ENCODE data around the gene CD82. TPM values are rescaled to one million over a fixed set of nuclear protein-coding genes. Genes with fewer than 3 reads are reported as not detected.
"Not testable (repeated sequence)": the region's sequence is repeated elsewhere in the genome, so short reads cannot be mapped to it uniquely, and the experiment has no call there.

Gene CD82
- total and polyA plus RNA-seq, 4 donors: 21.6 to 54.4 (median 40.2) TPM

DNA sequence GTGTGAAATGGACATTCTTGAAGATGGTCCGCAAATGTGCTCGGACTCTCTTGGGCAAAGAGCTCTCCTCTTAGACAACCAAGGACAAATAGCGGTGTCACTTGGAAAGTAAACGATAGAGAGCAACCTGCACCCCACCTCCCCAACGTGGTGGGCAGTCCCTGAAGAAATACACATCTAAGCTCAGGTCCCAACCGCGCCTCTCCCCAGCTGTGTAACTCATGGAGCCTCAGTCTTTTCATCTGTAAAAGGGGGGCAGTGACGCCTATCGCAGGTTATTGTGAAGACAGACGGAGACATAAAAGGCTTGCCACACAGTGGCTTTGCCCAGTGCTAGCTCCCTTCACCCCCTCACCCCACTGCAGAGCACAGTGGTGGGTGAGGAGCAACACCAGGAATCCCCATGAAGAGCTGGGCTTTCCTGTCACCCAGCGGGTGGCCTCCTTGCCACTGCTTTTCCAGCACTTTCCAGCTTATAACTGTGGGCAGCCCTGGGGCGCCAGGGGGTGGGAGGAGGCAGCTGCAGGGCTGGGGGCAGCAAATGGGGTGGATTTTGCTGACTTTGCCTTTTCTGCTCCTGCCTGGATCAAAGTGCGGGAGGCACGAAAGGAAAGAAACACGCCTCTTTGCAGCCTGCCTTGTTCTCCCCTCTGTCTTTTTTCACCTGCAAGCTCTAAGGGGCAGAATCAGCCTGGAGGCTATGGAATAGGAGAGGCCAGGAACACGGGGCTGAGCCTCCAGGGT lies 87.6 kb downstream of the CD82 start:
- Histone ChIP-seq H3K9me3 (ENCODE audit: control insufficient read depth, insufficient read depth, low read length) (no peaks in the 10 kb centered on the region), H3K4me3 (ENCODE audit: low read depth, low read length) (no peak overlapping the region), H3K4me1 (ENCODE audit: control insufficient read depth, insufficient read depth, low read length) (no peaks in the 10 kb centered on the region), H3K27me3 (ENCODE audit: control insufficient read depth, insufficient read depth, low read length) (no peaks in the 10 kb centered on the region), H3K27ac (ENCODE audit: low read depth, low read length) (no peak overlapping the region), H3K36me3 (ENCODE audit: control insufficient read depth, insufficient read depth, low read length) (no peaks in the 10 kb centered on the region)
- whole genome bisulfite sequencing (ENCODE audit: insufficient coverage): 80% methylated on average over 9 of the region's 16 CpGs
- DNase-seq (ENCODE audit: low read depth in 4 of 6, low spot score in 6 of 6): no peak

DNA sequence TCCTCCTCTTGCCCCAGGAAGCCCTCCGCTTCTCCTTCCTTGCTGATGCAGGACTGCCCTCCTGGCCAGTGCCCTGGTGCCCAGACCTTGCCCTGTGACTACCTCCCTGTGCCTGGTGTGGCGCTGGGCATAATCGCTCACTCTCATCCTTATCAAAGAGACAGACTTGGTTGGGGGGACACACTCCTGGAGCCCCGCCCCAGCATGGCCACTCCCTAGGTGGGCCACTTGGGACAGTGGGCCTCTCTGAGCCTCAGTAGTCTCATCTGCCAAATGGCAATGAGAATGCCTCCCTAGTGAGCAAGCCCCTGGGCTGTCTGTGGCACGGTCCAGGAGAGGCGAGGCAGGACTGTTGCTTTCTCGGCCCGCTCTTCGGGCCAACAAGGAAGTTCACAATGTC lies 88.6 kb downstream of the CD82 start:
- 99% methylated on average over 5 of the region's 9 CpGs for WGBS (ENCODE audit: insufficient coverage)
- Histone ChIP-seq H3K9me3 (ENCODE audit: control insufficient read depth, insufficient read depth, low read length) (no peaks in the 10 kb centered on the region), H3K27ac (ENCODE audit: low read depth, low read length) (no peak overlapping the region), H3K27me3 (ENCODE audit: control insufficient read depth, insufficient read depth, low read length) (no peaks in the 10 kb centered on the region), H3K4me3 (ENCODE audit: low read depth, low read length) (no peak overlapping the region), H3K36me3 (ENCODE audit: control insufficient read depth, insufficient read depth, low read length) (no peaks in the 10 kb centered on the region), H3K4me1 (ENCODE audit: control insufficient read depth, insufficient read depth, low read length) (no peaks in the 10 kb centered on the region)
- DNase-seq (ENCODE audit: low read depth in 4 of 6, low spot score in 6 of 6): no peak

DNA sequence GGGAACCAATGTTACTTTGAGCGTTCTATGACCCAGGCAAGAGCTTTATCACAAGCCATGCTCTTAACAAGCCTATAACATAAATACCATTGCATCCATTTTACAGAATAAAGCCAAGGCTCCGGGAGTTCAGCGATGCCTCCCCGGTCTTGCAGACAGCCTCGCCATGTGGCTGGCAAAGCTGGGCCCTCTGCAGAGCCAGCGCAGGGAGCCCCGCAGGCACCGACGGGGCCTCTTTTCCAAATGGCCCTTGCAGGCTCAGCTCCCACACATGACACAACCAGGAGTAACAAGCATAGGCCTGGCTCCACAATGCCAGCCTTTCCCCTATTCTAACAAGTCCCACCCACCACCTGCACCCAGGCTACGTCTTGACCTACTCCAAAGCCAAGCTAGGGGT lies 89.1 kb downstream of the CD82 start:
- H3K4me1 ChIP-seq (ENCODE audit: control insufficient read depth, insufficient read depth, low read length): peaks cover under 1% of the 10 kb centered on the region
- no peak overlapping the region for H3K27ac ChIP-seq (ENCODE audit: low read depth, low read length)
- no peak overlapping the region for H3K4me3 ChIP-seq (ENCODE audit: low read depth, low read length)
- no peak for DNase-seq (ENCODE audit: low read depth in 4 of 6, low spot score in 6 of 6)
- 89% methylated on average over 9 of the region's 10 CpGs for WGBS (ENCODE audit: insufficient coverage)
- no peaks in the 10 kb centered on the region for H3K9me3 ChIP-seq (ENCODE audit: control insufficient read depth, insufficient read depth, low read length)
- H3K36me3 ChIP-seq (ENCODE audit: control insufficient read depth, insufficient read depth, low read length): no peaks in the 10 kb centered on the region
- H3K27me3 ChIP-seq (ENCODE audit: control insufficient read depth, insufficient read depth, low read length): no peaks in the 10 kb centered on the region

DNA sequence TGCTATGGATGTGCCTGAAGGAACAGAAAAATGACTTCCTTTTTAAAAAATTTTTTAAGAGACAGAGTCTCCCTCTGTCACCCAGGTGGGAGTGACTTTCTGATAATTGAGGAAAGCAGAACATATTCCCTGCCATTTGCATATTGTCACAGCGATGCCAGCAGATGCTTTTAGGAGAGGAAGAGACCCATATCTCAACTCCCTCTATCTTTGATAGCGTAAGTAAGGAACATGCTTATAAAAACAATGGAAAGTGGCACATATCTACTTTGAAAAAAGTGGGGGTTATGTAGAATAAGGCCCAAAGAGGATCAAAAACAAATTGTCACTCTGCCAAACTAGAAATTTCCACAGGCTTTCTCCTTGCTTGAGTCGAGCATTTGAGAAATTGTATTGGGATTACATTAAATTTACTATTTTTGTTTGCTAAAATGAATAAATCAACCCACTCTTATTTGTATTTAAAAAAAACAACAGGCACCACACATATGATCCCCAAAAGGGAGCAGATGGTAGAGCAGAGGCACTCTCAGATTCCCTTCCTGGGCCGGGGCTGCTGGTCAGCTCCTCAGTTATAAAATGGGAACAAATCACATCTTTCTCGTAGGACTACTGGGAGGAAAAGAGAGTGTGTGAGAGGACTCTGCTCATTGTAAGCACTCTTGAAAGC lies 92.5 kb downstream of the CD82 start:
- no CpG with 5 or more reads among the region's 5 CpGs for WGBS (ENCODE audit: insufficient coverage)
- H3K4me1 ChIP-seq (ENCODE audit: control insufficient read depth, insufficient read depth, low read length): peaks cover 19% of the 10 kb centered on the region
- H3K27me3 ChIP-seq (ENCODE audit: control insufficient read depth, insufficient read depth, low read length): no peaks in the 10 kb centered on the region
- no peak overlapping the region for H3K4me3 ChIP-seq (ENCODE audit: low read depth, low read length)
- H3K36me3 ChIP-seq (ENCODE audit: control insufficient read depth, insufficient read depth, low read length): no peaks in the 10 kb centered on the region
- DNase-seq (ENCODE audit: low read depth in 4 of 6, low spot score in 6 of 6): peak in 2 of 6 donors; percentile 3 to 52
- no peaks in the 10 kb centered on the region for H3K9me3 ChIP-seq (ENCODE audit: control insufficient read depth, insufficient read depth, low read length)
- no peak overlapping the region for H3K27ac ChIP-seq (ENCODE audit: low read depth, low read length)

DNA sequence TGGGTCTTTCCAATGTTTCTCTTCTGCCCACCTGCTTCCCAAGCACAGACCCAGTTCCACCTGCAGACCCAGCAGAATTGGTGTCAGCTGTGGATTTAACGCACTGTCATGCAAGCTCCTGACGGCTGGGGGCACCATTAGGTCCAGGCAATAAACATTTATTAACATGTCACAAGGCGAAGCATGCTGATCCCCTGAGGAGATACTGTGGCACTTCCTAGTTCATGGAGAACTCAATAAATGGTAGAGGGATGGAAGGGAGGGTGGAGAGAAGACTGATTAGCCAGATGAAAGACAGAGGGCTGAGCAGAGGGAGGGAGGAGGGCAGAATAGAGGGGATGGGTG lies 93.0 kb downstream of the CD82 start:
- no peak overlapping the region for H3K27ac ChIP-seq (ENCODE audit: low read depth, low read length)
- WGBS (ENCODE audit: insufficient coverage): 25% methylated on average over 3 of the region's 3 CpGs
- no peaks in the 10 kb centered on the region for H3K36me3 ChIP-seq (ENCODE audit: control insufficient read depth, insufficient read depth, low read length)
- peak in 2 of 6 donors; percentile 16 to 36 for DNase-seq (ENCODE audit: low read depth in 4 of 6, low spot score in 6 of 6)
- no peaks in the 10 kb centered on the region for H3K27me3 ChIP-seq (ENCODE audit: control insufficient read depth, insufficient read depth, low read length)
- no peaks in the 10 kb centered on the region for H3K9me3 ChIP-seq (ENCODE audit: control insufficient read depth, insufficient read depth, low read length)
- H3K4me3 ChIP-seq (ENCODE audit: low read depth, low read length): no peak overlapping the region
- peaks cover 19% of the 10 kb centered on the region for H3K4me1 ChIP-seq (ENCODE audit: control insufficient read depth, insufficient read depth, low read length)

DNA sequence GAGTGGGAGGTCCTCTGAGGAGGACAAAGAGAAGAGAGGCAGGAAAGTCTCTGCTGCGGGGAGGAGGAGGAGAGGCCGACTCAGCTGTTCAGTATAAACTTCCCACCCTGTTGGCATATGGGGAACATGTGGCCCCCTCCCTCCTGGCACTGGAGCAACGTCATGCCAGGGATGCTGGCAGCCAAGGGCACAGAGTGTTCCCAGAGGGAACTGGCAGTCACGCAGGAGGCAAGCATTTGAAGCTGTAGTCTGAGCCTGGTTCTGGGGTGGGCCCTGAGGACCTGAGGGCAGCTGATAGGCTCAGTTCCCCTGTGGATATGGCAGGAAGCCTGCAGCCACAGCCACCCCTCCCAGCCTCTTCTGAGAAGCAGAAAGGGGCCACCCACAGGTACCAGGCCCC lies 94.2 kb downstream of the CD82 start:
- peak in 1 of 6 donors; percentile 84 for DNase-seq (ENCODE audit: low read depth in 4 of 6, low spot score in 6 of 6)
- Histone ChIP-seq H3K9me3 (ENCODE audit: control insufficient read depth, insufficient read depth, low read length) (no peaks in the 10 kb centered on the region), H3K4me1 (ENCODE audit: control insufficient read depth, insufficient read depth, low read length) (peaks cover 19% of the 10 kb centered on the region), H3K27ac (ENCODE audit: low read depth, low read length) (no peak overlapping the region), H3K4me3 (ENCODE audit: low read depth, low read length) (no peak overlapping the region), H3K27me3 (ENCODE audit: control insufficient read depth, insufficient read depth, low read length) (no peaks in the 10 kb centered on the region), H3K36me3 (ENCODE audit: control insufficient read depth, insufficient read depth, low read length) (no peaks in the 10 kb centered on the region)
- WGBS (ENCODE audit: insufficient coverage): 0% methylated on average over 1 of the region's 4 CpGs

DNA sequence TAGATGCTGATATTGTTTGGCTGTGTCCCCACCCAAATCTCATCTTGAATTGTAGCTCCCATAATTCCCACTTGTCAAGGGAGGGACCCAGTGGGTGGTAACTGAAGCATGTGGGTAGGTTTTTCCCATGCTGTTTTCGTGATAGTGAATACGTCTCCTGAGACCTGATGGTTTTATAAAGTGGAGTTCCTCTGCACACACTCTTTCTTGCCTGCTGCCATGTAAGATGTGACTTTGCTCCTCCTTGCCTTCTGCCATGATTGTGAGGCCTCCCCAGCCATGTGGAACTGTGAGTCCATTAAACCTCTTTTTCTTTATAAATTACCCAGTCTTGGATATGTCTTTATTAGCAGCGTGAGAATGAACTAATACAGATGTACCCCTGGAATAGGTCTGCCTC lies 95.1 kb downstream of the CD82 start:
- H3K27me3 ChIP-seq (ENCODE audit: control insufficient read depth, insufficient read depth, low read length); H3K36me3 ChIP-seq (ENCODE audit: control insufficient read depth, insufficient read depth, low read length); DNase-seq (ENCODE audit: low read depth in 4 of 6, low spot score in 6 of 6); H3K27ac ChIP-seq (ENCODE audit: low read depth, low read length); H3K9me3 ChIP-seq (ENCODE audit: control insufficient read depth, insufficient read depth, low read length); H3K4me3 ChIP-seq (ENCODE audit: low read depth, low read length): not testable (repeated sequence)
- WGBS (ENCODE audit: insufficient coverage): no CpG with 5 or more reads among the region's 3 CpGs
- H3K4me1 ChIP-seq (ENCODE audit: control insufficient read depth, insufficient read depth, low read length): peaks cover 19% of the 10 kb centered on the region

DNA sequence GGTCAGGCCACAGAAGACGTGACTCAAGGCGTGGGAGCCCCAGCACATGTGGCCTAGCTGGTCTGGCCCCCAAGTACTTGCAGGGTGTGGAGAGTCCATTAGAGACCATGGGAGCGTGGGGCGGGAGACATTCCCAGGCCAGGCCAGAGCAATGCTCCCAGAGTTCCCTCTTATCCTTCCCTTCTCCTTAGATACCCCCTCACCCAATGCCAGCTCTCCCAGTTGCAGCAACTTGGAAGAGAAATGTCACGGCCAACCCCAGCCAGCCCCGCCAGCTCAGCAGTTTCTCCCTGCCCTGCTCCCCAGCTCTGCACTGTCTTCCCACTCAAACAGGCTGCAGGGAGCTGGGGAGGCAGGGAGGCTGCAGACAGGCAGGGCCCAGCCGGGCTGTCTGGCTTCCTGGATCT lies 95.9 kb downstream of the CD82 start:
- DNase-seq (ENCODE audit: low read depth in 4 of 6, low spot score in 6 of 6): peak in 1 of 6 donors; percentile 17
- peak overlapping the region; percentile 69 for H3K27ac ChIP-seq (ENCODE audit: low read depth, low read length)

More for the DNA sequence above, 95.9 kb downstream of the CD82 start:
- H3K4me3 ChIP-seq (ENCODE audit: low read depth, low read length): no peak overlapping the region
- peaks cover 19% of the 10 kb centered on the region for H3K4me1 ChIP-seq (ENCODE audit: control insufficient read depth, insufficient read depth, low read length)
- H3K9me3 ChIP-seq (ENCODE audit: control insufficient read depth, insufficient read depth, low read length): no peaks in the 10 kb centered on the region
- no peaks in the 10 kb centered on the region for H3K36me3 ChIP-seq (ENCODE audit: control insufficient read depth, insufficient read depth, low read length)
- no peaks in the 10 kb centered on the region for H3K27me3 ChIP-seq (ENCODE audit: control insufficient read depth, insufficient read depth, low read length)
- WGBS (ENCODE audit: insufficient coverage): 83% methylated on average over 6 of the region's 7 CpGs

Measured in spinal cord (tissue), 10 donors.